Mucosa of descending colon (tissue), 3 donors: Measurements from ENCODE around the gene ZNF814. TPM values are rescaled to one million over a fixed set of nuclear protein-coding genes. Genes with fewer than 3 reads are reported as not detected.

Experiments
- ATAC-seq: fragments of 200-7000 bp; cut with Tn5 transposase; one replicate; pipeline ENCODE4 v1.9.1; 2020; ENCODE audit warnings: mild to moderate bottlenecking, moderate library complexity
- DNase-seq, 3 donors: peaks; one replicate each; pipeline ENCODE4 v3.0.0-alpha.2; 2020
- H3K36me3 ChIP-seq: fragments of 200-600 bp; one replicate; pipeline ENCODE4 v1.8.0; 2021; ENCODE audit warnings: low read depth, mild to moderate bottlenecking
- H3K4me1 ChIP-seq: fragments of 200-600 bp; one replicate; pipeline ENCODE4 v1.8.0; 2021; ENCODE audit warnings: low read depth, mild to moderate bottlenecking
- H3K4me3 ChIP-seq: fragments of 200-600 bp; one replicate; pipeline ENCODE4 v1.8.0; 2021; ENCODE audit warnings: mild to moderate bottlenecking
- H3K9me3 ChIP-seq: fragments of 200-600 bp; one replicate; pipeline ENCODE4 v1.8.0; 2021; ENCODE audit warnings: mild to moderate bottlenecking
- intact Hi-C, 2 donors: fragments of 100-400 bp; cut with DNase I in 1 of 2; cut with micrococcal nuclease in 1 of 2; formaldehyde crosslinking; loops; one replicate each; pipeline versions ENCODE4 v1.11.0 to v1.11.1; 2022; cut with DNase I, micrococcal nuclease
- total RNA-seq, 3 donors: library from RNA; stranded (reverse); fragmentation: NEBNext Ultra II Directional in 2 of 3; extraction: Animal tissue kit (Norgen Biotek cat#: 25700) in 2 of 3; gene quantifications; one replicate each; pipeline versions ENCODE4 v1.2.1 to v1.2.4, GENCODE V29; 2021 to 2023
- TF ChIP-seq, protein P1 (sequence below): fragments of 200-600 bp; IDR thresholded peaks from one replicate; pipeline ENCODE4 v1.8.0; 2022; ENCODE audit warnings: antibody characterized with exemption, mild to moderate bottlenecking
- donor health status: DM: no; HTN: no; CAD: no; lungs with moderate emphysema.
- donor health status: DM: no; HTN: no; CAD: no.
- donor health status: DM: no; HTN: yes; CAD: no.

The ZNF814 gene
- total RNA-seq, 3 donors from 2014 or later, result 9.1 to 24.5 (median 18.4) TPM

GRCh38 chr19:57820599-57820998 is 68.2 kb downstream of the ZNF814 start:
- H3K9me3 ChIP-seq, result no peaks in the 10 kb centered on the region
- DNase-seq (no peak), ATAC-seq (no peak)
- H3K4me3 ChIP-seq, result no peak overlapping the region
- TF ChIP-seq, protein P1, sequence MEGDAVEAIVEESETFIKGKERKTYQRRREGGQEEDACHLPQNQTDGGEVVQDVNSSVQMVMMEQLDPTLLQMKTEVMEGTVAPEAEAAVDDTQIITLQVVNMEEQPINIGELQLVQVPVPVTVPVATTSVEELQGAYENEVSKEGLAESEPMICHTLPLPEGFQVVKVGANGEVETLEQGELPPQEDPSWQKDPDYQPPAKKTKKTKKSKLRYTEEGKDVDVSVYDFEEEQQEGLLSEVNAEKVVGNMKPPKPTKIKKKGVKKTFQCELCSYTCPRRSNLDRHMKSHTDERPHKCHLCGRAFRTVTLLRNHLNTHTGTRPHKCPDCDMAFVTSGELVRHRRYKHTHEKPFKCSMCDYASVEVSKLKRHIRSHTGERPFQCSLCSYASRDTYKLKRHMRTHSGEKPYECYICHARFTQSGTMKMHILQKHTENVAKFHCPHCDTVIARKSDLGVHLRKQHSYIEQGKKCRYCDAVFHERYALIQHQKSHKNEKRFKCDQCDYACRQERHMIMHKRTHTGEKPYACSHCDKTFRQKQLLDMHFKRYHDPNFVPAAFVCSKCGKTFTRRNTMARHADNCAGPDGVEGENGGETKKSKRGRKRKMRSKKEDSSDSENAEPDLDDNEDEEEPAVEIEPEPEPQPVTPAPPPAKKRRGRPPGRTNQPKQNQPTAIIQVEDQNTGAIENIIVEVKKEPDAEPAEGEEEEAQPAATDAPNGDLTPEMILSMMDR, result no peak
- H3K4me1 ChIP-seq, result peaks cover 47% of the 10 kb centered on the region
- H3K36me3 ChIP-seq, result no peaks in the 10 kb centered on the region
- intact Hi-C loops, result no loop called here

- H3K9me3 ChIP-seq, result no peaks in the 10 kb centered on the region
- ATAC-seq, result peak; percentile 88
- intact Hi-C loops, result no loop called here
- DNase-seq, result peak; percentile 81 to 93 (median 87)
- peaks cover 46% of the 10 kb centered on the region for H3K4me1 ChIP-seq
- no peaks in the 10 kb centered on the region for H3K36me3 ChIP-seq
- TF ChIP-seq, protein P1, result no peak
- peak overlapping the region; percentile 81 for H3K4me3 ChIP-seq
Measured at GRCh38 chr19:57819475-57820148, 69.2 kb downstream of the ZNF814 start.

GRCh38 chr19:57818378-57818777 is 70.5 kb downstream of the ZNF814 start:
- no peak for DNase-seq
- H3K36me3 ChIP-seq, result no peaks in the 10 kb centered on the region
- H3K9me3 ChIP-seq, result no peaks in the 10 kb centered on the region
- no peak overlapping the region for H3K4me3 ChIP-seq
- ATAC-seq, result no peak
- TF ChIP-seq, protein P1, result no peak
- intact Hi-C loops, result no loop called here
- H3K4me1 ChIP-seq, result peaks cover 34% of the 10 kb centered on the region

DNA sequence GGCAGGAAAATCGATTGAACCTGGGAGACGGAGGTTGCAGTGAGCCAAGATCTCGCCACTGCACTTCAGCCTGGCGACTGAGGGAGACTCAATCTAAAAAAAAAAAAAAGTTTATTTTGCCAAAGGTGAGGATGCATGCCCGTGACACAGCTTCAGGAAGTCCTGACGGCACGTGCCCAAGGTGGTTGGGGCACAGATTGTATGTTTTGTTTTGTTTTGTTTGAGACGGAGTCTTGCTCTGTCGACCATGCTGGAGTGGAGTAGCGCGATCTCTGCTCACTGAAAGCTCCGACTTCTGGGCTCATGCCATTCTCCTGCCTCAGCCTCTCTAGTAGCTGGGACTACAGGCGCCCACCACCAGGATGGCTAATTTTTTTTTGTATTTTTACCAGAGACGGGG is 70.9 kb downstream of the ZNF814 start:
- no peak for DNase-seq
- TF ChIP-seq, protein P1, result no peak
- intact Hi-C loops, result no loop called here
- peaks cover 30% of the 10 kb centered on the region for H3K4me1 ChIP-seq
- H3K4me3 ChIP-seq, result no peak overlapping the region
- H3K36me3 ChIP-seq, result no peaks in the 10 kb centered on the region
- no peaks in the 10 kb centered on the region for H3K9me3 ChIP-seq
- ATAC-seq, result no peak

DNA sequence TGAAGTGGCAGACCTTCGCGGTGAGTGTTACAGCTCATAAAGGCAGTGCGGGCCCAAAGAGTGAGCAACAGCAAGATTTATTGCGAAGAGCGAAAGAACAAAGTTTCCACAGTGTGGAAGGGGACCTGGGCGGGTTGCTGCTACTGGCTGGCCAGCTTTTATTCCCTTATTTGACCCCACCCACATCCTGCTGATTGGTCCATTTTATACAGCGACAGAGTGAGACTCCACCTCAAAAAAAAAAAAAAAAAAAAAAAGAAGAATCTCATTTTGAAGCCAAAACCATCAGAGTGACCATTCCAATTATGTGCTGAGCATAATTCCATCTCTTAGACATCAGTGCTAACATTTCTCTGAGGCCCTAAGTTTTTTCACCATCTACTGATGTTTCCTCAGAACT is 72.2 kb downstream of the ZNF814 start:
- TF ChIP-seq, protein P1, result no peak
- ATAC-seq, result no peak
- H3K36me3 ChIP-seq, result no peaks in the 10 kb centered on the region
- DNase-seq, result no peak
- H3K9me3 ChIP-seq, result no peaks in the 10 kb centered on the region
- no peak overlapping the region for H3K4me3 ChIP-seq
- intact Hi-C loops, result no loop called here
- H3K4me1 ChIP-seq, result peaks cover 18% of the 10 kb centered on the region
